HepG2 (cell line): Measurements from ENCODE around the gene MISP3. TPM values are rescaled to one million over a fixed set of nuclear protein-coding genes. Genes with fewer than 3 reads are reported as not detected.

ENCODE experiments used
- DMAP1 ChIP-seq: IDR thresholded peaks from 2 replicates; pipeline ENCODE4 v1.6.1; 2016
- EP300 ChIP-seq, 3 experiments: sonication (generic) in 1 of 3; formaldehyde crosslinking in 1 of 3; IDR thresholded peaks; 2 replicates each; pipeline versions ENCODE4 v1.5.1 to v1.6.1; 2011 to 2020; ENCODE audit warnings: low read depth in 2 of 3, low read length in 2 of 3, borderline replicate concordance in 1 of 3, improper control_type of control experiment in 1 of 3, mild to moderate bottlenecking in 1 of 3, missing genetic modification reagents in 1 of 3, moderate library complexity in 1 of 3
- KAT7 ChIP-seq: IDR thresholded peaks from 2 replicates; pipeline ENCODE4 v1.6.1; 2018; ENCODE audit warnings: borderline replicate concordance, missing compliant biosample characterization
- NFAT5 ChIP-seq: sonication (generic); formaldehyde crosslinking; IDR thresholded peaks from 2 replicates; pipeline ENCODE4 v1.4.0; 2020; ENCODE audit warnings: missing genetic modification reagents
- PHB2 ChIP-seq: fragments of 450-650 bp; IDR thresholded peaks from 2 replicates; pipeline ENCODE4 v1.6.1; 2018; ENCODE audit not compliant: partially characterized antibody
- REST ChIP-seq, 2 experiments: IDR thresholded peaks; 2 replicates each; pipeline ENCODE4 v1.6.1; 2011 to 2012; ENCODE audit warnings: low read length in 2 of 2, borderline replicate concordance in 1 of 2, low read depth in 1 of 2, mild to moderate bottlenecking in 1 of 2, moderate library complexity in 1 of 2
- SAP130 ChIP-seq: IDR thresholded peaks from 2 replicates; pipeline ENCODE4 v1.6.1; 2016; ENCODE audit warnings: low read depth
- YY1 ChIP-seq: IDR thresholded peaks from 2 replicates; pipeline ENCODE4 v1.6.1; 2011; ENCODE audit warnings: low read length, low read depth, moderate library complexity, mild to moderate bottlenecking; ENCODE audit not compliant: insufficient read depth, insufficient replicate concordance
- ZMYM4 ChIP-seq: sonication (generic); formaldehyde crosslinking; IDR thresholded peaks from 2 replicates; pipeline ENCODE4 v1.8.1; 2023; ENCODE audit warnings: mild to moderate bottlenecking, missing genetic modification reagents
- ZNF687 ChIP-seq: sonication (generic); formaldehyde crosslinking; IDR thresholded peaks from 2 replicates; pipeline ENCODE4 v1.5.1; 2020; ENCODE audit warnings: mild to moderate bottlenecking, missing genetic modification reagents, moderate library complexity
- ZNF768 ChIP-seq: sonication (generic); formaldehyde crosslinking; IDR thresholded peaks from 2 replicates; pipeline ENCODE4 v1.4.0; 2020; ENCODE audit warnings: missing genetic modification reagents
- polyA plus RNA-seq, 8 experiments: library from polyadenylated mRNA; depleted of rRNA in 3 of 8; stranded (reverse) in 7 of 8; unstranded in 1 of 8; fragments of >200 nt; fragmentation: Illumina TruSeq in 4 of 8; extraction: Trizol in 4 of 8; gene quantifications; 2 replicates each; pipeline versions ENCODE4 v1.2.1 to v1.2.3, GENCODE V29; 2011 to 2016; ENCODE audit warnings: low read depth in 4 of 8, missing spikeins in 1 of 8, mixed read lengths in 1 of 8; ENCODE audit not compliant: insufficient read depth in 1 of 8
- total RNA-seq, 5 experiments: library from RNA; depleted of rRNA; stranded (reverse); fragments of >200 nt; fragmentation: Illumina TruSeq; extraction: Trizol; gene quantifications; 2 replicates each; pipeline ENCODE4 v1.2.3, GENCODE V29; 2016; ENCODE audit warnings: low read depth in 1 of 5

The MISP3 gene
- total and polyA plus RNA-seq, 2 of the 13 experiments (the other 11 are each of a cell fraction or from before 2014, with no cell fraction given), result 2.5 to 5.4 TPM

GRCh38 chr19:14116918-14117578, 44.5 kb downstream of the MISP3 start (continued):
- TF ChIP-seq SAP130, result peak; percentile 52; the same call in 1 of the 2 replicates
- TF ChIP-seq YY1, result peak; percentile 61
- no peak for TF ChIP-seq PHB2
- TF ChIP-seq ZMYM4 (CRISPR knock-in tag), result no peak
- TF ChIP-seq DMAP1, result 0 out of 2 replicates have a peak, but pooled peaks have one; percentile 21
- peak; percentile 28; the same call in 1 of the 2 replicates for TF ChIP-seq KAT7 (CRISPR knock-in tag)
- no peak for TF ChIP-seq REST (IDR thresholded peaks at IDR 0.05; ENCODE audit: borderline replicate concordance in 1 of 2, low read depth in 1 of 2, low read length in 2 of 2)
- TF ChIP-seq ZNF768 (CRISPR knock-in tag), result 0 out of 2 replicates have a peak, but pooled peaks have one; percentile 9
- TF ChIP-seq EP300 (IDR thresholded peaks at IDR 0.05; ENCODE audit: low read depth in 2 of 2, low read length in 2 of 2), result no peak
- no peak for TF ChIP-seq EP300 (CRISPR knock-in tag; IDR thresholded peaks at IDR 0.05; ENCODE audit: borderline replicate concordance)
- TF ChIP-seq NFAT5 (CRISPR knock-in tag), result 0 out of 2 replicates have a peak, but pooled peaks have one; percentile 41
- TF ChIP-seq ZNF687, result peak; percentile 31
